ENCODE data around the gene GRB7. TPM values are rescaled to one million over a fixed set of nuclear protein-coding genes. Genes with fewer than 3 reads are reported as not detected.
A peak's percentile ranks its signal among the peaks of the same experiment; 100 is the strongest.

The GRB7 gene
- total RNA-seq, 3 donors from 2014 or later = 27.9 to 69.2 TPM; not detected in 1

- DNase-seq (ENCODE audit: low spot score in 2 of 2) = no peak
- intact Hi-C loops (cut with DNase I; ENCODE audit: low total_unique reads) = no loop called here
- no peaks in the 10 kb centered on the region for H3K36me3 ChIP-seq
- H3K4me3 ChIP-seq = no peak overlapping the region
- peak overlapping the region; percentile 43 to 97 for H3K27ac ChIP-seq
- no peaks in the 10 kb centered on the region for H3K9me3 ChIP-seq
- TF ChIP-seq CTCF (IDR thresholded peaks at IDR 0.05) (no peak), POLR2AphosphoS5 (IDR thresholded peaks at IDR 0.05) (no peak), POLR2A (IDR thresholded peaks at IDR 0.05) (no peak)
- H3K27me3 ChIP-seq = no peaks in the 10 kb centered on the region
- H3K4me1 ChIP-seq = peaks cover 4 to 10% of the 10 kb centered on the region in 2 donors
These were observed 10.2 kb upstream of the GRB7 start for GRCh38 chr17:39727556-39727955.

- no peak for DNase-seq (ENCODE audit: low spot score in 2 of 2)
- Histone ChIP-seq H3K27ac (peak overlapping the region; percentile 97 to 99), H3K4me3 (peak overlapping the region; percentile 75 to 99 (median 77)), H3K36me3 (no peaks in the 10 kb centered on the region), H3K9me3 (no peaks in the 10 kb centered on the region), H3K27me3 (no peaks in the 10 kb centered on the region), H3K4me1 (peaks cover 4 to 10% of the 10 kb centered on the region in 2 donors)
- TF ChIP-seq POLR2A (IDR thresholded peaks at IDR 0.05) (no peak), POLR2AphosphoS5 (IDR thresholded peaks at IDR 0.05) (no peak), CTCF (IDR thresholded peaks at IDR 0.05) (no peak)
- intact Hi-C loops (cut with DNase I; ENCODE audit: low total_unique reads) = no loop called here
These were observed 8.4 kb upstream of the GRB7 start for GRCh38 chr17:39729280-39729851.

- H3K4me3 ChIP-seq = peak within 1 kb of the TSS; percentile 75 to 99 (median 77)
- TF ChIP-seq POLR2AphosphoS5 (IDR thresholded peaks at IDR 0.05) (peak; percentile 96 to 97 (median 96)), CTCF (IDR thresholded peaks at IDR 0.05) (peak; percentile 82 to 91 (median 89)), POLR2A (IDR thresholded peaks at IDR 0.05) (peak; percentile 87)
- H3K27ac ChIP-seq = peak within 1 kb of the TSS; percentile 97 to 99
- H3K27me3 ChIP-seq = no peaks in the 10 kb centered on the region
- intact Hi-C loops (cut with DNase I; ENCODE audit: low total_unique reads) = loop anchor here (5.0 kb wide), 1 partner anchor 1872 kb away; no protein-coding TSS in a partner anchor
- no peaks in the 10 kb centered on the region for H3K36me3 ChIP-seq
- H3K4me1 ChIP-seq = peaks cover 4 to 10% of the 10 kb centered on the region in 2 donors
- no peaks in the 10 kb centered on the region for H3K9me3 ChIP-seq
- peak; percentile 85 to 96 for DNase-seq (ENCODE audit: low spot score in 2 of 2)
These were observed 7.4 kb upstream of the GRB7 start, which contains the start of gene MIEN1 for GRCh38 chr17:39730095-39730921. MIEN1 (minus strand) TSS chr17:39730532; CDS start chr17:39730495, 37 bp downstream.

GRCh38 chr17:39732586-39732985 is 5.2 kb upstream of the GRB7 start:
- no peaks in the 10 kb centered on the region for H3K27me3 ChIP-seq
- peaks cover 4 to 10% of the 10 kb centered on the region in 2 donors for H3K4me1 ChIP-seq
- H3K4me3 ChIP-seq = no peak overlapping the region
- TF ChIP-seq POLR2AphosphoS5 (IDR thresholded peaks at IDR 0.05) = no peak
- TF ChIP-seq CTCF (IDR thresholded peaks at IDR 0.05) = no peak
- no peak for TF ChIP-seq POLR2A (IDR thresholded peaks at IDR 0.05)
- H3K9me3 ChIP-seq = no peaks in the 10 kb centered on the region
- no peak for DNase-seq (ENCODE audit: low spot score in 2 of 2)
- H3K27ac ChIP-seq = no peak overlapping the region
- intact Hi-C loops (cut with DNase I; ENCODE audit: low total_unique reads) = loop anchor here (5.0 kb wide), 1 partner anchor 1870 kb away; no protein-coding TSS in a partner anchor
- H3K36me3 ChIP-seq = no peaks in the 10 kb centered on the region

GRCh38 chr17:39735882-39736281 is 1.9 kb upstream of the GRB7 start:
- H3K27ac ChIP-seq = peak overlapping the region; percentile 99
- no peak for TF ChIP-seq CTCF (IDR thresholded peaks at IDR 0.05)
- no peak for TF ChIP-seq POLR2AphosphoS5 (IDR thresholded peaks at IDR 0.05)
- no peak for TF ChIP-seq POLR2A (IDR thresholded peaks at IDR 0.05)
- DNase-seq (ENCODE audit: low spot score in 2 of 2) = no peak
- H3K36me3 ChIP-seq = no peaks in the 10 kb centered on the region
- intact Hi-C loops (cut with DNase I; ENCODE audit: low total_unique reads) = no loop called here
- no peaks in the 10 kb centered on the region for H3K4me1 ChIP-seq
- no peaks in the 10 kb centered on the region for H3K9me3 ChIP-seq
- H3K27me3 ChIP-seq = no peaks in the 10 kb centered on the region
- H3K4me3 ChIP-seq = no peak overlapping the region
